ENCODE data around the gene TGFBR3L.
"Not testable (repeated sequence)": the region's sequence is repeated elsewhere in the genome, so short reads cannot be mapped to it uniquely, and the experiment has no call there.

DNA sequence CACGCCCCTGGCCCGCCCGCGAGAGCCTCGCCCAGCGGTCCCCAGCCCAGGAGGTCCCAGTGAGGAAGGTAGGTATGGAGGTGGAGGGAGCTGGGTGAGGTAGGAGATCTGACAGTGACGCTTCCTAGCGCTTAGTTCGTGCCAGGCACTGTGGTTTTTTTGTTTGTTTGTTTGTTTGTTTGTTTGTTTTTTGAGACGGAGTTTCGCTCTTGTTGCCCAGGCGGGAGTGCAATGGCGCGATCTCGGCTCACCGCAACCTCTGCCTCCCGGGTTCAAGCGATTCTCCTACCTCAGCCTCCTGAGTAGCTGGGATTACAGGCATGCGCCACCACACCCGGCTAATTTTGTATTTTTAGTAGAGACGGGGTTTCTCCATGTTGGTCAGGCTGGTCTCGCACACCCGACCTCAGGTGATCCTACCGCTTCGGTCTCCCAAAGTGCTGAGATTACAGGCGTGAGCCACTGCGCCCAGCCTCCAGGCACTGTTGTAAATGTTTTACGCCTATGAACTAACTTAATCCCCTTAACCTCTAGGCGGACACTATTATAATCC is 3.5 kb downstream of the TGFBR3L start:
- TF ChIP-seq SPI1, POLR2A, POLR2AphosphoS5 (IDR thresholded peaks at IDR 0.05; ENCODE audit: low read depth, low read length): not testable (repeated sequence)

Data from GM12891 (cell line).